Activated CD4-positive, alpha-beta T cell treated with anti-CD3 and anti-CD28 coated beads for 36 hours (primary cell): Measurements from ENCODE around the gene OR52I2. TPM values are rescaled to one million over a fixed set of nuclear protein-coding genes. Genes with fewer than 3 reads are reported as not detected.

Experiments
- ATAC-seq: fragments of 200-7000 bp; cut with Tn5 transposase; one replicate; pipeline ENCODE4 v1.10.0; 2021; ENCODE audit warnings: mild to moderate bottlenecking, moderate library complexity
- CTCF ChIA-PET: fragments of 350-600 bp; sonication (Branson Sonifier 250); formaldehyde crosslinking; loops from one replicate; lab custom pipeline; 2021; ENCODE audit warnings: antibody characterized with exemption; lab: Charles Lee
- POLR2A ChIA-PET: fragments of 350-600 bp; sonication (Branson Sonifier 250); formaldehyde crosslinking; loops from one replicate; lab custom pipeline; 2021; ENCODE audit warnings: antibody characterized with exemption, inconsistent platforms; lab: Charles Lee
- DNase-seq: peaks from one replicate; pipeline ENCODE4 v3.0.0-alpha.2; 2020
- H3K27ac Mint-ChIP-seq: one replicate; pipeline ENCODE4 v1.8.0; 2021; ENCODE audit warnings: mixed read lengths
- H3K27me3 Mint-ChIP-seq: one replicate; pipeline ENCODE4 v1.8.0; 2021; ENCODE audit warnings: mixed read lengths
- H3K36me3 Mint-ChIP-seq: one replicate; pipeline ENCODE4 v1.8.0; 2021; ENCODE audit warnings: low read depth, mixed read lengths
- H3K4me1 Mint-ChIP-seq: one replicate; pipeline ENCODE4 v1.8.0; 2021; ENCODE audit warnings: mixed read lengths
- H3K4me3 Mint-ChIP-seq: one replicate; pipeline ENCODE4 v1.8.0; 2021; ENCODE audit warnings: mild to moderate bottlenecking, moderate library complexity, mixed read lengths
- H3K9me3 Mint-ChIP-seq: one replicate; pipeline ENCODE4 v1.8.0; 2021; ENCODE audit warnings: low read depth, mixed read lengths
- intact Hi-C, 2 experiments: fragments of 100-400 bp; cut with DNase I in 1 of 2; cut with micrococcal nuclease in 1 of 2; formaldehyde crosslinking; loops; one replicate each; pipeline versions ENCODE4 v1.14.2 to v1.15.1; 2022 to 2024; cut with DNase I, micrococcal nuclease
- total RNA-seq, 2 experiments: library from RNA; stranded (reverse); gene quantifications; one replicate each; pipeline ENCODE4 v1.2.3, GENCODE V29; 2021

The OR52I2 gene
- total RNA-seq, result not detected

GRCh38 chr11:4581443-4581842 lies at the start of gene OR52I2:
Gene OR52I2 (plus strand): TSS chr11:4581743.
- CTCF ChIA-PET, result no interaction called here
- Mint-ChIP-seq H3K4me1 (no peaks in the 10 kb centered on the region), H3K27me3 (peaks cover 25% of the 10 kb centered on the region), H3K9me3 (no peaks in the 10 kb centered on the region), H3K27ac (no peak within 1 kb of the TSS), H3K4me3 (no peak within 1 kb of the TSS), H3K36me3 (no peaks in the 10 kb centered on the region)
- intact Hi-C loops, result no loop called here
- ATAC-seq, result no peak
- POLR2A ChIA-PET, result no interaction called here
- no peak for DNase-seq

- peak; percentile 71 for DNase-seq
- Mint-ChIP-seq H3K4me1 (no peaks in the 10 kb centered on the region), H3K9me3 (no peaks in the 10 kb centered on the region), H3K36me3 (no peaks in the 10 kb centered on the region), H3K27ac (no peak overlapping the region), H3K27me3 (peaks cover 4% of the 10 kb centered on the region), H3K4me3 (no peak overlapping the region)
- CTCF ChIA-PET, result interaction anchor here (0.6 to 3.3 kb wide), 10 partner anchors 11 to 362 kb away, joined by 3 to 36 read pairs (median 4); no protein-coding TSS in a partner anchor
- POLR2A ChIA-PET, result no interaction called here
- ATAC-seq, result peak; percentile 89
- intact Hi-C loops, result loop anchor here (1.0 to 2.0 kb wide), 3 partner anchors 47 to 357 kb away; no protein-coding TSS in a partner anchor
These were observed 41.8 kb upstream of the OR52I2 start for GRCh38 chr11:4539603-4540219.

- H3K27ac Mint-ChIP-seq, result no peak overlapping the region
- intact Hi-C loops, result no loop called here
- no peaks in the 10 kb centered on the region for H3K27me3 Mint-ChIP-seq
- no peak for ATAC-seq
- no peaks in the 10 kb centered on the region for H3K4me1 Mint-ChIP-seq
- no peaks in the 10 kb centered on the region for H3K36me3 Mint-ChIP-seq
- H3K4me3 Mint-ChIP-seq, result no peak overlapping the region
- POLR2A ChIA-PET, result no interaction called here
- H3K9me3 Mint-ChIP-seq, result no peaks in the 10 kb centered on the region
- DNase-seq, result no peak
- CTCF ChIA-PET, result interaction anchor here (0.6 to 4.4 kb wide), 4 partner anchors 320 to 1735 kb away, joined by 3 to 29 read pairs (median 4); no protein-coding TSS in a partner anchor
These were observed 40.5 kb upstream of the OR52I2 start for GRCh38 chr11:4541071-4541470.

GRCh38 chr11:4543561-4543960 lies 38.0 kb upstream of the OR52I2 start:
- Mint-ChIP-seq H3K27me3 (no peaks in the 10 kb centered on the region), H3K4me3 (no peak overlapping the region), H3K9me3 (no peaks in the 10 kb centered on the region), H3K4me1 (no peaks in the 10 kb centered on the region), H3K27ac (no peak overlapping the region), H3K36me3 (no peaks in the 10 kb centered on the region)
- DNase-seq (no peak), ATAC-seq (no peak)
- intact Hi-C loops, result no loop called here
- POLR2A ChIA-PET, result no interaction called here
- CTCF ChIA-PET, result interaction anchor here (0.9 to 4.4 kb wide), 3 partner anchors 10 to 357 kb away, joined by 3 to 29 read pairs (median 4); partner anchors contain the start of gene TRIM21

- POLR2A ChIA-PET, result no interaction called here
- peaks cover 2% of the 10 kb centered on the region for H3K27me3 Mint-ChIP-seq
- CTCF ChIA-PET, result interaction anchor here (4.4 kb wide), 1 partner anchor 358 kb away, joined by 29 read pairs; no protein-coding TSS in a partner anchor
- DNase-seq (no peak), ATAC-seq (no peak)
- no peaks in the 10 kb centered on the region for H3K36me3 Mint-ChIP-seq
- intact Hi-C loops, result no loop called here
- no peaks in the 10 kb centered on the region for H3K9me3 Mint-ChIP-seq
- no peak within 1 kb of the TSS for H3K4me3 Mint-ChIP-seq
- no peak within 1 kb of the TSS for H3K27ac Mint-ChIP-seq
- no peaks in the 10 kb centered on the region for H3K4me1 Mint-ChIP-seq
These were observed 36.7 kb upstream of the OR52I2 start, which contains the start of gene OR52M1 for GRCh38 chr11:4544891-4545290. Gene OR52M1 (plus strand): TSS chr11:4545191. CDS start chr11:4545191, 0 bp downstream.

- Mint-ChIP-seq H3K27ac (no peak overlapping the region), H3K9me3 (no peaks in the 10 kb centered on the region), H3K4me1 (no peaks in the 10 kb centered on the region), H3K36me3 (no peaks in the 10 kb centered on the region), H3K27me3 (peaks cover 6% of the 10 kb centered on the region), H3K4me3 (no peak overlapping the region)
- intact Hi-C loops, result no loop called here
- DNase-seq, result no peak
- ChIA-PET POLR2A (no interaction called here), CTCF (interaction anchor here (1.9 kb wide), 1 partner anchor 361 kb away, joined by 4 read pairs; no protein-coding TSS in a partner anchor)
- ATAC-seq, result no peak
These were observed 34.7 kb upstream of the OR52I2 start for GRCh38 chr11:4546878-4547277.

- no peaks in the 10 kb centered on the region for H3K4me1 Mint-ChIP-seq
- ChIA-PET CTCF (interaction anchor here (1.9 kb wide), 1 partner anchor 361 kb away, joined by 4 read pairs; no protein-coding TSS in a partner anchor), POLR2A (no interaction called here)
- intact Hi-C loops, result no loop called here
- H3K4me3 Mint-ChIP-seq, result no peak overlapping the region
- ATAC-seq, result no peak
- no peaks in the 10 kb centered on the region for H3K9me3 Mint-ChIP-seq
- no peak overlapping the region for H3K27ac Mint-ChIP-seq
- DNase-seq, result no peak
- H3K36me3 Mint-ChIP-seq, result no peaks in the 10 kb centered on the region
- H3K27me3 Mint-ChIP-seq, result peaks cover 6% of the 10 kb centered on the region
These were observed 34.1 kb upstream of the OR52I2 start for GRCh38 chr11:4547416-4547815.

GRCh38 chr11:4551346-4551979 lies 30.1 kb upstream of the OR52I2 start:
- intact Hi-C loops, result no loop called here

GRCh38 chr11:4559527-4560440 lies 21.8 kb upstream of the OR52I2 start:
- CTCF ChIA-PET, result no interaction called here

More at GRCh38 chr11:4551346-4551979, 30.1 kb upstream of the OR52I2 start:
- ChIA-PET CTCF (interaction anchor here (0.7 to 2.3 kb wide), 4 partner anchors 58 to 369 kb away, joined by 3 to 10 read pairs (median 4); no protein-coding TSS in a partner anchor), POLR2A (interaction anchor here (0.7 kb wide), 1 partner anchor 627 kb away, joined by 3 read pairs; no protein-coding TSS in a partner anchor)
- no peaks in the 10 kb centered on the region for H3K4me1 Mint-ChIP-seq
- no peak overlapping the region for H3K27ac Mint-ChIP-seq
- H3K4me3 Mint-ChIP-seq, result no peak overlapping the region
- H3K27me3 Mint-ChIP-seq, result peaks cover 18% of the 10 kb centered on the region
- H3K36me3 Mint-ChIP-seq, result no peaks in the 10 kb centered on the region
- H3K9me3 Mint-ChIP-seq, result no peaks in the 10 kb centered on the region
- DNase-seq (no peak), ATAC-seq (no peak)

GRCh38 chr11:4560467-4560866 lies 21.1 kb upstream of the OR52I2 start:
- ATAC-seq (no peak), DNase-seq (no peak)
- Mint-ChIP-seq H3K9me3 (peaks cover 6% of the 10 kb centered on the region), H3K36me3 (no peaks in the 10 kb centered on the region), H3K4me1 (no peaks in the 10 kb centered on the region), H3K27ac (no peak overlapping the region), H3K4me3 (no peak overlapping the region), H3K27me3 (peaks cover 28% of the 10 kb centered on the region)
- ChIA-PET CTCF (no interaction called here), POLR2A (no interaction called here)
- intact Hi-C loops, result no loop called here

More at GRCh38 chr11:4559527-4560440, 21.8 kb upstream of the OR52I2 start:
- H3K4me3 Mint-ChIP-seq, result no peak overlapping the region
- H3K27me3 Mint-ChIP-seq, result peaks cover 28% of the 10 kb centered on the region
- H3K36me3 Mint-ChIP-seq, result no peaks in the 10 kb centered on the region
- intact Hi-C loops, result no loop called here
- no peaks in the 10 kb centered on the region for H3K4me1 Mint-ChIP-seq
- POLR2A ChIA-PET, result no interaction called here
- peaks cover 6% of the 10 kb centered on the region for H3K9me3 Mint-ChIP-seq
- no peak for ATAC-seq
- no peak overlapping the region for H3K27ac Mint-ChIP-seq
- DNase-seq, result no peak

- ATAC-seq, result no peak
- peaks cover 15% of the 10 kb centered on the region for H3K27me3 Mint-ChIP-seq
- POLR2A ChIA-PET, result no interaction called here
- peaks cover 6% of the 10 kb centered on the region for H3K9me3 Mint-ChIP-seq
- no peak overlapping the region for H3K27ac Mint-ChIP-seq
- CTCF ChIA-PET, result no interaction called here
- no peaks in the 10 kb centered on the region for H3K36me3 Mint-ChIP-seq
- no peak overlapping the region for H3K4me3 Mint-ChIP-seq
- intact Hi-C loops, result no loop called here
- H3K4me1 Mint-ChIP-seq, result no peaks in the 10 kb centered on the region
- DNase-seq, result no peak
These were observed 16.2 kb upstream of the OR52I2 start for GRCh38 chr11:4565371-4565770.
